ENCODE measurements around the gene SYVN1. TPM values are rescaled to one million over a fixed set of nuclear protein-coding genes. Genes with fewer than 3 reads are reported as not detected.

SYVN1 gene
- total RNA-seq, 2 donors from 2014 or later: 73.1 to 78.0 TPM

DNA sequence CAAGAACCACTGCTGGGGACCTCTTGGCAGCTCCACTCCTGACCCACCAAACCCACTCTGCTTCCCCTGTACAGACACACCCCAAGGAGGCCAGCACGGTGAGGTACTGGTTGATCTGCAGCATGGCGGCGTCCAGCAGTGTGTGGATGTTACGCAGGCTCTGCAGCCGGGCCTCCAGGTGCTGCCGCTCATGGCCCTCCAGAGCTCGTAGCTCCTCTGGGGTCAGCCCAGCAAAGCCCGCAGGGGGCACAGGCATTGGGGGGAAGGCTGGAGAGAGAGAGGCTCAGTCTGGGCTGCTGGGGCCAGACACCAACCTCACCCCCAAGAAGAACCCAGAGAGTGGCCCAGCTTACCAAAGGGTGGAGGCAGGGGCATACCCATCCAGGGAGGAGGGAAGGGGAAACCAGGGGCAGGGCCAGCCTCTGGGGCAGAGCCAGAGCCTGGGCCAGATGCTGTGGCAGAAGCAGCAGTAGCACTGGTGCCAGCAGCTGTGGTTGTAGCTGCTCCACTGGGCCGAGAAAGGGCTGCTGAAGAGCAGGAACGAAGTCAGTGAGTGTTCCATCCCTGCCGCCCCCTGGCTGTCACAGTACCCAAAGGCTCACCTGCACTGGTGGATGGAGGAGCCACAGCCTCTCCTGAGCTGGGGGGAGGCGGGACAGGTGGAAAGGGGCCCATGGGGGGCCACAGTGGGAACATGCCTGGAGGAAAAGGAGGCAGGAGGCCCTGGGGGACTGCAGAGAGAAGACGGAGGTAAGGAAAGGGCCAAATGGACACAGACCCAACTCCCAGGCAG, 4.5 kb downstream of the SYVN1 start:
- Histone ChIP-seq H3K9me3 (no peaks in the 10 kb centered on the region), H3K4me1 (ENCODE audit: control insufficient read depth in 1 of 2, low read depth in 2 of 2) (peaks cover 15 to 20% of the 10 kb centered on the region in 2 donors), H3K36me3 (peaks cover 70% of the 10 kb centered on the region), H3K27me3 (replicated peaks; ENCODE audit: insufficient read depth) (no peaks in the 10 kb centered on the region), H3K27ac (no peak overlapping the region), H3K4me3 (no peak overlapping the region)
- ATAC-seq (ENCODE audit: insufficient number of reproducible peaks, low FRiP score, low read depth): no peak
- TF ChIP-seq, protein P1, sequence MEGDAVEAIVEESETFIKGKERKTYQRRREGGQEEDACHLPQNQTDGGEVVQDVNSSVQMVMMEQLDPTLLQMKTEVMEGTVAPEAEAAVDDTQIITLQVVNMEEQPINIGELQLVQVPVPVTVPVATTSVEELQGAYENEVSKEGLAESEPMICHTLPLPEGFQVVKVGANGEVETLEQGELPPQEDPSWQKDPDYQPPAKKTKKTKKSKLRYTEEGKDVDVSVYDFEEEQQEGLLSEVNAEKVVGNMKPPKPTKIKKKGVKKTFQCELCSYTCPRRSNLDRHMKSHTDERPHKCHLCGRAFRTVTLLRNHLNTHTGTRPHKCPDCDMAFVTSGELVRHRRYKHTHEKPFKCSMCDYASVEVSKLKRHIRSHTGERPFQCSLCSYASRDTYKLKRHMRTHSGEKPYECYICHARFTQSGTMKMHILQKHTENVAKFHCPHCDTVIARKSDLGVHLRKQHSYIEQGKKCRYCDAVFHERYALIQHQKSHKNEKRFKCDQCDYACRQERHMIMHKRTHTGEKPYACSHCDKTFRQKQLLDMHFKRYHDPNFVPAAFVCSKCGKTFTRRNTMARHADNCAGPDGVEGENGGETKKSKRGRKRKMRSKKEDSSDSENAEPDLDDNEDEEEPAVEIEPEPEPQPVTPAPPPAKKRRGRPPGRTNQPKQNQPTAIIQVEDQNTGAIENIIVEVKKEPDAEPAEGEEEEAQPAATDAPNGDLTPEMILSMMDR (IDR thresholded peaks at IDR 0.05): no peak
- no peak for DNase-seq (ENCODE audit: low spot score)

DNA sequence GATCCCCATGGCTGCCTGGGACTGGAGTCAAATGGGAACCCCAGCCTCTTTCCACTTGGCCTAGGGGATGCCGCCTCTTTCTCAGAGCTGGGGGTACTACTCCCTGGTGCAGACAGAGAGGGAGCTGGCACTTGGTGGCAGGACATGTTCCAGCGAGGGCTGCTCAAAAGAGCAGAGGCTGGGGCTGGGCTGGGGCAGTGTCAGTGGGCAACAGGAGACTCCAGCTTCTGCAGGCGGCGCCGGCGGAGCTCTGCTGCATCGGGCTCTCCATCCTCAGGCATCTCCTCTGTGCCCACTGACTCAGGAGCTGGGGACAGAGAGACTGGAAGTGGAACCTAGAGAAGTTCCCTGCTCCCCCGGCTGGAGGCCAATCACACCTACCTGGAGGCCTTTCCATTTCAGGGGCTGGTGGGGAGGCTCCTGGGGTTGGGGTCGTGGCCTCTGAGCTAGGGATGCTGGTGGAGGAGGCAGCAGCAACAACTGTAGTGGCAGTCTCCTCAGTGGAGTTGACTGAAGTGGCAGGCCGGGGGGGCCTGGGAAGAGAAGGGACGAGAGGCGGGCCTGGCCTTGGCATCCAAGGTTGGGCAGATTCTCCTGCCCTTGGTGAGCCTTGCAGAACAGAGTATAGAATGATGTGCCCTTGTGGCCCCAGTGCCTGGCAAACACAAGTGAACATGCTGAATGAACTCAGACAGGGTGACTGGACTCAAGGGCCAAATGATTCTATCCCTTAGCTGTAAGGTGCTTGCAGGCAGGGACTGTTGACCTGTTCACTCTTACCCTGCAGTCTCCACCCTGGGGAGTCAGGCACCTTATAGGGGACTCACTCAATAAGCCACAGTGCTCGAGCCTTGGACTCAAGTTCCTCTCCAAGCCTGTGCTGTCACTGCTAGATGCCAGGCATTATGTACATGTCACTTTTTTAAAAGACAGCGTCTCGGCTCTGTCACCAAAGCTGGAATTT, 5.9 kb downstream of the SYVN1 start:
- ATAC-seq (ENCODE audit: insufficient number of reproducible peaks, low FRiP score, low read depth) (no peak), DNase-seq (ENCODE audit: low spot score) (no peak)
- peaks cover 77% of the 10 kb centered on the region for H3K36me3 ChIP-seq
- no peak overlapping the region for H3K4me3 ChIP-seq
- H3K9me3 ChIP-seq: no peaks in the 10 kb centered on the region
- peaks cover 12 to 16% of the 10 kb centered on the region in 2 donors for H3K4me1 ChIP-seq (ENCODE audit: control insufficient read depth in 1 of 2, low read depth in 2 of 2)
- no peaks in the 10 kb centered on the region for H3K27me3 ChIP-seq (replicated peaks; ENCODE audit: insufficient read depth)
- TF ChIP-seq, protein P1 (IDR thresholded peaks at IDR 0.05): no peak
- no peak overlapping the region for H3K27ac ChIP-seq

DNA sequence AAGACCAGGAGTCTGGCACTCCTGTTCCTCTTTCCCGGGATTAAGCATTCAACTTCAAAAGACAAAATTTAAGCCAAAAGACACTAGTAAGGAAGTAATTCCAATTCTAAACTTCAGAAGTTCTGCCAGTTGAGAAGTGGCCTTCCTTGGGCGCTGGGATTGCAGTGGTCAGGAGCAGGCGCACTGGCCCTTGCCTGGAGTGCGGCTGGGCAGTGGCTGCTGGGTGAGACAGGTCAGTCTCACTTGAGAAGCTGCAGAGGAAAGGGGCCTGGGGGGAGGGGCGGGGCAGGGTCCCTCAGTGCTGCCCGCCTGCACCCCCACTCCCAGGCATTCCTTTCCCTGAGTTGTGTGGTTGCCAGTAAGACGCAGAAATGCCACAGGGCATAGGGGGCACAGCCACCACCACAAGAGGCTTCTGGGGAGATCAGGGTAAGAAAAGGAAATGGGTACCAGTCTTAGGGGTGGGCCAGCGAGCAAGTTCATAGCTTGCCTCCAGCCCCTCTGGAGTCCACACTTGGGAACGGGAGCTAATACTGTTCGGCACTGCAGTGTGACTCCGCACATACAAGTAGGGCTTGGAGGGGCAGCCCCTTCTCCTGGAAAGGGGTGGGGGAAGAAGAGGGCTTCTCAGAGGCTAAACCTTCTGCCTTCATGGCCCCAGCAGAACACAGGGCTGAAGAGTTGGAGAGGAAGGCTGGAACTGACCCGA, 6.7 kb downstream of the SYVN1 start:
- TF ChIP-seq, protein P1 (IDR thresholded peaks at IDR 0.05): no peak
- no peaks in the 10 kb centered on the region for H3K27me3 ChIP-seq (replicated peaks; ENCODE audit: insufficient read depth)
- no peak overlapping the region for H3K4me3 ChIP-seq
- no peak overlapping the region for H3K27ac ChIP-seq
- ATAC-seq (ENCODE audit: insufficient number of reproducible peaks, low FRiP score, low read depth) (no peak), DNase-seq (ENCODE audit: low spot score) (no peak)
- H3K4me1 ChIP-seq (ENCODE audit: control insufficient read depth in 1 of 2, low read depth in 2 of 2): peaks cover 6 to 16% of the 10 kb centered on the region in 2 donors
- H3K9me3 ChIP-seq: no peaks in the 10 kb centered on the region
- H3K36me3 ChIP-seq: peaks cover 77% of the 10 kb centered on the region

DNA sequence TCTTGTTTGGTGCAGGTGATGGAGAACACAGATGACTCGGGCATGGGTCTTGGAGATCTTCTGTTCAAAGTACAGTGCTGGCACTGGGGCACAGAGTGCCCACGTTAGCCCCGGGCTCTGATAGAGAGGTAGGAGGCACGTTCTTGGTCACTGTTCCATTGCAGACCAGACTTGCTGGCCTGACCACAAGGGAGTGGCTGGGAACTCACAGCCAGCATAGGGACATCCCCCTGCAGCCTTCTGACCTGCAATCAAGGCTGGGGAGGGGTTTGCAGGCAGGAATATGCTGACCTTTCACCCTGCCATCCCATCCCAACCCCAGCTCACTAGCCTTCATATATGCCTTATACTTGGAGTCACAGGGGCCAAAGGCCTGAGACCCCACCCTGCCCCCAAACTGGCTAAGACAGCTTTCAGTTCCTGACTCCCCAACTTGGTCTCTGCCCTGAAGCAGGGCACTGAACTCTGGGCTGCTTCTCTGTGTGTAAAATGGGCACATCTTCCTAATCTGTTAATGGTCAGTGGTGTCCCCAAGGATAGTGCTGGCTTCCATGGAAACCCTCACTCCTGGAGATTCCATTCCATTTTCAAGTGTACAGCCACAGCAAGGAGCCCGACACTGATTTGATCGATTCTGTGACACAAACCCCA, 7.6 kb downstream of the SYVN1 start:
- DNase-seq (ENCODE audit: low spot score): no peak
- TF ChIP-seq, protein P1 (IDR thresholded peaks at IDR 0.05): no peak
- H3K27me3 ChIP-seq (replicated peaks; ENCODE audit: insufficient read depth): no peaks in the 10 kb centered on the region

More for the DNA sequence above, 7.6 kb downstream of the SYVN1 start:
- H3K27ac ChIP-seq: no peak overlapping the region
- peaks cover 70% of the 10 kb centered on the region for H3K36me3 ChIP-seq
- peaks cover 3 to 12% of the 10 kb centered on the region in 2 donors for H3K4me1 ChIP-seq (ENCODE audit: control insufficient read depth in 1 of 2, low read depth in 2 of 2)
- H3K9me3 ChIP-seq: no peaks in the 10 kb centered on the region
- no peak overlapping the region for H3K4me3 ChIP-seq
- no peak for ATAC-seq (ENCODE audit: insufficient number of reproducible peaks, low FRiP score, low read depth)

Measured in thoracic aorta (tissue), 2 donors.